Stimulated activated CD4-positive, alpha-beta T cell treated with anti-CD3 and anti-CD28 coated beads, Interleukin-1b, Interleukin-23, amount 100 ng/mL, for 48 hours (primary cell): ENCODE measurements around the gene PRKCB.

ENCODE experiments used
- DNase-seq: peaks from one replicate; pipeline ENCODE4 v3.0.0-alpha.2; 2020

PRKCB gene

DNA sequence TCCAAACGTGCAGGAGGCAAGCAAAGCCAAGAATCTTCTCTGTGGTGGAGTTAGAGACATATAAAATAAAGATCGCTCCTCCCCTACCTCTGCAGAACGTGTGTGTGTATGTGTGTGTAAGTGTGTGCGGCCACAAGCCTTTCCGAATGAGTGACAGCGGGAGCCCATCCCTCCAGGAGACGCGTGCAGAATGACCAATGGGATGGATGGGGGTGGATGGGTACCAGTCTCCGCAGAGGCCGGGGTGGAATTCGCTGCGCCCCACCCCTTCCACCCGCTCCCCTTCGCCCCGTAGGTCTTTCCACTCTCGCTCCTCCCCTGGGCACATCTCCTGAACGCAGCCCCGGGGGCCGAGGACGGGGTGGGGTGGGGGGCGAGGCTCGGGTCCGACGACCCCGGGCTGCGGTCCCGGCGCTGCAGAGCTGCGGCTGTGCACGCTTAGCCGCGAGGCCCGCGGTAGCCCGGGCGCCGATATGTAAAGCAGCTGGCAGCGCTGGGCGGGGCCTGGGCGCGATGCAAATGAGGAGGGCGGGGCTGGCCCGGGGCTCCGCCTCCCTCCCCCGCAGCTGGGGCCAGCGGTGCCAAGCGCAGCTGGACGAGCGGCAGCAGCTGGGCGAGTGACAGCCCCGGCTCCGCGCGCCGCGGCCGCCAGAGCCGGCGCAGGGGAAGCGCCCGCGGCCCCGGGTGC, at the start of gene PRKCB:
PRKCB (plus strand) TSS at position 594 of the 688 bp plus-strand sequence.
- DNase-seq = peak; percentile 88

DNA sequence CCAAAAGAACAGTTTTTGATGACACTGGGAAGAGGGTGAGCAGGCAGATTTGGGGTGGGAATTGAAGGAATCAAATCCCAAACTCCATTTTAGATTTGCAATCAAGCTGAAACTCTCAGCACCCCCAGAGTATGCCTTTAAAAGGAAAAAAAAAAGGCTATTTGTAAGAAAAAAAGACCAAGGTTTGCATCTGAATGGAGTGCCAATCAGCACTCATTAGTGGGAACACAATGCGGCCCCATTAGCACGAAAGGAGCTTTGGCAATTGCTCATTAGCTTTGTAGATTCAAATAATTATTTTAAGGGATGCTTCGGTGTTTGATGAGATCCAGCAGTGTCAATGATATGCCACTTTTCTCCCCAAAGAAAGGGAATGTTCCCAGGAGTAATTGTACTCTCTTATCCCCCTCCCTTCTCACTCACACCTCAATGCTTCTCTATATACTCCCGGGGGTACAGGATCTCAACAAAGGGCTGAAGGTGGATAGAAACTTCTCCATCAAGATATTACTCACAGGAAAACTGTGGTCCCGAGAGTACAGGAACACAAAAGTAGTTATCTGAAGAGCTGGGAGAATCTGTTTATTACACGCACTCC, 48.7 kb upstream of the PRKCB start:
- no peak for DNase-seq

DNA sequence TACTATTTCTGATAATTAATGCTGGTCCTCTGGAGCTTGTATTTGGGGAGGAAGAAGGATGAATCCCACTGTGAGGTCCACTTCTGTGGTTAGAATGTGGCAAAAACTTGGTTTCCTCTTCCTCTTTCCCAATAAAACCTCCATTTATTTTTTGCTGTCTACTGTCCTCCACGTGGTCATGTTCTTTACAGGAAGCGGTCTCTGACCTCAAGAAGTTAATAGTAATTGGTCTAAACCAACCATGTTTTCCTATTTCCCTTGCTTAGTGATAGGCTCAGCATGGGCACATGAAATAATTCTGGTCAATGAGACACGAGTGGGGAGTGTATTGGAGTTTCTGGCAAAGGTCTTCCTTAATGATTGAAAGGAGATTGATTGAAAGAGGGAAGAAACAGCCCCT, 47.1 kb upstream of the PRKCB start:
- no peak for DNase-seq

DNA sequence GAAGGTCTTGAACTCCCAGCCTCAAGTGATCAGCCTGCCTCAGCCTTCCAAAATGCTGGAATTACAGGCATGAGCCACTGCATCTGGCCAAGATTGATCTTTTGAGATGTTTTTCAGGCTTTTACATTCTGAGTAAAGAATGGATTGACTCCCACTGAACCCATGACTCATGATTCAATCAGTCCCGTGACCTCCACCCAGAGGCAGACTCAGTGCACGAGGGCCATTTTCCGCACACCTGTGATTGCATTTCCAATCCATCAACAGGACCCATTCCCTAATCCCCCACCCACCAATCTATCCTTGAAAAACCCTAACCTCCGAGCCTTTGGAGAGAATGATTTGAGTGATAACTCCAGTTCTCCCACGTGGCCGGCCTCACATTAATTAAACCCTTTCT, 40.4 kb upstream of the PRKCB start:
- DNase-seq = no peak

DNA sequence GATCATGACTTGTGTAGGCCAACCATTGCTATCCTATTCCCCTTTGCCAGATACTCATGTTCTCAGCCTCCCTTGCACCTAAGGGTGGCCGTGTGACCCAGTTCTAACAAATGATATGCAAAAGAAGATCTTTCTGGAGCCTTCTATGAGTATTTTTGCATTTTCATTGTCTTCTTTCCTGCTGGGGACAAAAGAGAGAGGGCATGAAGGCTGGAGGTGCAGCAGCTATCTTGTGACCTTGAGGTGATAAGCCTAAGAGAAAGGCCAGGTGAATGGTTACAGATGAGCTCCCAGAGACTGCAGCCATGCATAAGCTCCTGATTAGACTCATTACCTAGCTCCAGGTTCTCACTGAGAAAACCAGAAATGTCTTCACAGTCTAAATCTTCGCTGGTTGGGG, 38.8 kb upstream of the PRKCB start:
- no peak for DNase-seq

DNA sequence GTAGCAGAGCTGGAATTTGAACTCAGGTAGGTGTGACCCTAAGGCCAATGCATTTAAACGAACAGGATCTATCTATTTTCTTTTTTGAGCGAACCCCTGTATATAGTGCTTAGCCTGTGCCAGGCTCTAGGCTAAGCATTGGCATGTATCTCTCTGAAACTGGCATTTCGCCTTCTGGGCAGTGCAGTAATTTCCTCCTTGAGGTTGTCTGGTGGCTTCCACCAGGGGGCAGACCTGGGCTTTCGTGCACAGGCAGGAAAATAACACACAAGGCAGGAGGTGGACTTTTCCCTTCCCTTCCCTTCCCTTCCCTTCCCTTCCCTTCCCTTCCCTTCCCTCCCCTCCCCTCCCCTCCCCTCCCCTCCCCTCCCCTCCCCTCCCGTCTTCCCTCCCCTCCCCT, 34.4 kb upstream of the PRKCB start:
- DNase-seq = peak; percentile 70

DNA sequence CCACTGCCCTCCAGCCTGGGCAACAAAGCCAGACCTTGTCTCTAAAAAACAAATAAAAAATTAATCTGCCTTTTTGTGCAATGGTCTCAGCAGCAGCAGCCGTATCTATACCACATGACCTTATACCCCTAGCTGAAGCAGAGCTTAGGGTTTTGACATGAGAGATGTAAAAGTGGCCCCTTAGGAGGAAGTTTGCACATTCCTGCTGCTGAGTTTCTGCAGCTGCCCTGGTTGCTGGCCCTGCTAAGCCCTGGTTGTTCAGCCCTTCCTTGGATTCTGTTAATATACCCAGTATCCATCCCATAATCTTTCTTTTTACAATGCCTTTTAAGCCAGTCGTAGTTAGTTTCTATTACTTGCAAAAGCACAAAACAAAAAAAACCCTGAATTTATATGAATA, 33.0 kb upstream of the PRKCB start:
- DNase-seq = no peak

DNA sequence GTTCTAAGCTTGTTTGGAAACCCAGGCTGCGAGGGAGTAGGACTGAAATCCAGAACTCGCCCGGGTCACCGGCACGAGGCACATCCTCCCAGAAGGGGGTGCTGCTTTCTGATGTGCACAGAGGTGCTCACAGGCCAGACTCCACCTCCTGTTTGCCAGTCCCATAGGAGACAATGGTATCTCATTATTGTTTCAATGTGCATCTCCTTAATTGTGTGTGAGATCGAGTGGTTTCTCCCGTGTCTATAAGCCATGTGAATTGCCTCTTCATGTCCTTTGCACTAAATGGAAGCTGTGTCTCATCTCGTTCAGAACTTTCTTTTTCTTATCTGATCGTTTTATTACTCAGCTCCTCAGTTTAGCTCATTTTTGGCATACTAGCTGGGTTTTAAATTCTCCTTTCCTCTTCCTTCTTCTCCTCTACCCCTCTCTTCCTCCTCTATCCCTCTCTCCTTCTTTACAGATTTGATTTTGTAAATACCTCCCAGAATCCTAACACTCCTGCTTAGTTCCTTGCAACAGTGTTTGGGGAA, 32.1 kb upstream of the PRKCB start:
- peak; percentile 65 for DNase-seq

DNA sequence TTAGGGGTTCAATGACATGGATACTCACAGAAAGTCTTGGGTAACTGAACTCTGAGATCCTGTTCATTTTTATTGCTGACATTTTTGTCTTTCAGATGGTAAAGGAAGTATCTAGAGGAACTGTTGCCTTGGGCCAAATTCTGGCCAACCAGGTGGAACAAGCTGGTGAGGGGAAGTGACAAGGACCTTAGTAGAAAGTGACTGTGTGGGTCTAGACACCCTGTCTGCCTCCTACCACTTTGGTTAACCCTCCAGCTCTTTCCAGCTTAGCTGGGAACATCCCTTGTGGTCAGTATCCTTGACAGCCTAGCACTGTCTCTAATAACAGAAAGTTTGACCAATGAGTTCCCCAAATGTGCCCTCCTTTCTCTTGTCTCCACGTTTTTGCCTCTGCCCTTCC, 28.8 kb upstream of the PRKCB start:
- DNase-seq = no peak

DNA sequence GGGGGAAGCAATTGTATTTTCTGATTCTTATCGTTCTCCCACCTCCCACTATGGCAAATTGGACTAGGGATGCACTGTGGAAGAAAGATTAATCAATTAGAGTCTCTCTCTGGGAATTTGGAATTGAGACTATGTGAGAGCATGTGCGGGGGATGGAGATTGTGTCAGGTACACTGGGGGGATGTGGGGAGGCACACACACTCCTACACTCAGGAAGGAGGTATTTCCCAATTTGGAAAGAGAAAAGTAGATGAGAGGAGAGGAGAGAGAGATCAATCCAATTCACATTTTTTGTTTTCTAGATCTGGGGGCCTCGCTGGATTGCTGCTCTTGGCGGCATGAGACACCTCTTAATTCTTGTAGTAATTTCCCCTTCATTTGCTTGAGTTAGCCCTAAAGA, 14.3 kb upstream of the PRKCB start:
- no peak for DNase-seq

DNA sequence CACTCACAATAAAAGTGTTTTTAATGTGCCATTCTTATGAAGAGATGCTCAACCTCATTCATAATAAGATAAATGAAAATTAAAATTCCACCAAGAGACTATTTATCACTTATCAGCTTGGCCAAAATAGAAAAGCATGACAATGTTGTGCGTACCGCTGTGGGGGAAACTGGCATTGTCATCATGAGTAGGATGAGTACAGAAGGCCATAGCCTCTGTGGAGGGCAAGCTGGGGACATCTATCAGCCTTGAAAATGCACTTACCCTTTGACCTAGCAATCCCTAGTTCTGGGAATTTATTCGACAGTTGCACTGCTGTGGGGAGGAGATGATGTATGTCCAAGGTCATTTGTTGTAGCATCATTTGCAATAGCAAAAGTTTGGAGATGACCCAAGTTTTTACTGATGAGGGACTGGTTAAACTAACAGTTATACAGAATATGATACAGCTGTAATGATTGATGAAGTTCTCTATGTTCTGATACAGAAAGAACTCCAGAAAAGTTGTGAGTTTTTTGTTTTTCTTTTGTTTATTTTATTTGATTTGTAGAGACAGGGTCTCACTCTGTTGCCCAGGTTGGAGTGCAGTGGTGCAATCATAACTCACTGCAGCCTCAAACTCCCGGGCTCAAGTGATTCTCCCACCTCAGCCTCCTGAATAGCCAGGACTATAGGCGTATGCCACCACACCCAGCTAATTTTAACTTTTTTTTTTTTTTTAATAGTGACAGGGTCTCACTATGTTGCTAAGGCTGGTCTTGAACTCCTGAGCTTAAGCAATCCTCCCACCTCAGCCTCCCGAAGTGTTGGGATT, 13.7 kb upstream of the PRKCB start:
- DNase-seq = no peak

DNA sequence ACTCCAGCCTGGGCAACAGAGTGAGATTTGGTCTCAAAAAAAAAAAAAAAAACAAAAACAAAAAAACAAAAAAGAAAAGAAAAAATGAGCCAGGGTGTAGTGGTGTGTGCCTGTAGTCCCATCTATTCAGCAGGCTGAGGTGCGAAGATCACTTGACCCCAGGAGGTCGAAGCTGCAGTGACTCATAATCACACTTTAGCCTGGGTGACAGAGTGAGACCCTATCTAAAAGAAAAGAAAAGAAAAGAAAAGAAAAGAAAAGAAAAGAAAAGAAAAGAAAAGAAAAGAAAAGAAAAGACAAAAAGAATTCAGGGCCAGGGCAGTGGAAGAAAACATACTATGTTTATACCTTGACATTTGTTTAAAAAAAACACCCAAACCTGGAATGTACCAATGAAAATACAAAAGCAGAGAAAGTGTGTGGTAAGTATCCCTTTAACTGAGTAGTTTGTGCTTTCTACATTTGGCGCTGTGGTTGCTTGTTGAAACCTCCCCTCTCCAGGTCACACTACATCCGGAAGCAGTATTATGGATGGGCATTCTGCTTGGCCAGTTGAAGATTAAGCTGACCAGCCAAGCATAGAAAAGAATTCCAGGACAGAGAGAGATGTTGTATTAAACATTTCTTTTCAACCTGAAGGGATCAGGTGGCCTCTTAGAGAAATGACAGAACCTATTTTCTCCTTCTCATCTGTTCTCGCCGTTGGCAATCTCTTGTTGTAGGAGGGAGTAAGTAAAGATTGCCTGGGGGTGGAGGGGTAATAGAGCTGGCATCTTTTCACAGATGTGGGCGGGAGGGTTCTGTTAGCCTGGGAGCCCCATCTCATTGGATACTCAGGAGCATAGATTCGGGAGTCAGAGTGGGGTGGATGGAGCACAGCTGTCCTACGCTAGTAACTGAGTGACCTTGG, 12.1 kb upstream of the PRKCB start:
- no peak for DNase-seq

DNA sequence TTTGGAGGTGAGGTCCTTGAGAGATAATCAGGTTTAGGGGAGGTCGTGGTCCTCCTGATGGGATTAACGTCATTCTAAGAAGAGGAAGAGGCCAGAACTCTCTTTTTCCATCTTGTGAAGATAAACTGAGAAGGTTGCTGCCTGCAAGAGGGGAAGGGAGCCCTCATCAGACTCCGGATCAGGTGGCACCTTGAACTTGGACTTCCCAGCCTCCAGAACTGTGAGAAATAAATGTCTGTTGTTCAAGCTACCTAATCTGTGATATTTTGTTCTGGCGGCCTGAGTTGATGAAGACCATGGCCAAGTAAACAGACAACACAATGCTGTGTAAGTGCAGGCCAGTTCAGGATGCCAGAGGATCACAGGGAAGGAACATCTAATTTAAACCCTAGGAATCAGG, 10.9 kb upstream of the PRKCB start:
- DNase-seq = no peak

DNA sequence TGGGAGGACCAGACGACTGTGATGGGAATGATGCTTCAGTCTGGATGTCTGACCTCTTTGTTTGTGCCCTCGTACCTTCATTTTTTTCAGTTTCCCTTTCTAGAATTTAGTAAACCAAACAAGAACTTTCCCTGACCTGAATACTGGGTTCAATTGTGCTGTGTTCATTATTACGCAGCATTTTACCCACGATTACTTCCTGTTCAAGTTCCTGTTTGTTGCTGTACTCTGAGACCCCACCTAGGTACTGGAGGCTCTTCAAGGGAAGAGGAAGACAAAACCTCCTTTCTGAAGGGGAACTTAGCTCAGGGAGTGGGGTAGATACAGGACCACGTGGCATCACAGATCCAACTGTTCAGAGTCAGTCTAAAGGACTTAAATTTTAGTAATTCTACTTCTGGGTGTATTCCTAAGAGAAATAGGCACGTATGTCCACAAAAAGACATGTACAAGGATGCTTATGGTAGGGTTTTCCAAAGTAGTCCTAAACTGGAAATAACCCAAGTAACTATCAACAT, 9.2 kb upstream of the PRKCB start:
- no peak for DNase-seq

DNA sequence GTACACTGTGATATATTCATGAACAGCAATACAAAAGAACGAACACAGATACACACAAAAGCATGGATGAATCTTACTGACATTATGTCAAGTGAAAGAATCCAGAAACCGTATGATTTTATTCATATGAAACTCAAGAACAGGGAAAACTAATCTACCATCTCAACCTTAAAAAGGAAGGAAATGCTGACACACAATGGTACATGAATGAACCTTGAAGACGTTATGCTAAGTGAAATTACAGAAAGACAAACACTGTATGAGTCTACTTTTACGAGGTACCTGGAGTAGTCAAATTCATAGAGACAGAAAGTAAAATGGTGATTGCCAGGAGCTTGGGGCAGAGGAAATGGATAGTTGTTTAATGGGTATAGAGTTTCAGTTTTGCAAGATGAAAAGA, 8.7 kb upstream of the PRKCB start:
- DNase-seq = no peak

DNA sequence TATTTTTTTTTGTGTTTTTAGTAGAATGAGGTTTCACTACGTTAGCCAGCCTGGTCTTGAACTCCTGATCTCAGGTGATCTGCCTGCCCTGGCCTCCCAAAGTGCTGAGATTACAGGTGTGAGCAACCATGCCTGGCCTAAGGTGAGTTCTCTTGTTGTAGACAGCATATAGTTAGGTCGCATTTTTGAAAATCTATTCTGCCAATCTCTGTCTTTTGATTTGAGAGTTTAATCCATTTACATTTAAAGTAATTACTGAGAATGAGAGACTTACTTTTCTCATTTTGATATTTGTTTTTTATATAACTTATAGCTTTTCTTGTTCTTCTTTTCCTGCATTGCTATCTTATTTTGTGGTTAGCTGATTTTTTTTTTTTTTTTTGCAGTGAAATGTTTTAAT, 6.3 kb upstream of the PRKCB start:
- DNase-seq = no peak

DNA sequence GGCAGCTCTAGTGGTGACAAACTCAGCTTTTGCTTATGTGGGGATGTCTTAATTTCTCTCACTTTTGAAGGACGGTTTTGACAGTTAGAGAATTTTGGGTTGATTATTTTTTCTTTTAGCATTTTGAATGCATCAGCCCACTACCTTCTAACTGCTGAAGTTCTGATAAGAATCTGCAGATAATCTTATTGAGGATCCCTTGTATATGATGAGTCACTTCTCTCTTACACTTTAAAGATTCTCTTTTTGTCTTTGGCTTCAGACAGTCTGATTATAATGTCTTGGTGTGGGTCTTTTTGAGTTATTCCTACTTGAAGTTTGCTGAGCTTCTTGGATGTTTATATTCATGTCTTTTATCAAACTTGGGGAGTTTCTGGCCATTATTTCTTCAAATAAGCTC, 5.5 kb upstream of the PRKCB start:
- no peak for DNase-seq

DNA sequence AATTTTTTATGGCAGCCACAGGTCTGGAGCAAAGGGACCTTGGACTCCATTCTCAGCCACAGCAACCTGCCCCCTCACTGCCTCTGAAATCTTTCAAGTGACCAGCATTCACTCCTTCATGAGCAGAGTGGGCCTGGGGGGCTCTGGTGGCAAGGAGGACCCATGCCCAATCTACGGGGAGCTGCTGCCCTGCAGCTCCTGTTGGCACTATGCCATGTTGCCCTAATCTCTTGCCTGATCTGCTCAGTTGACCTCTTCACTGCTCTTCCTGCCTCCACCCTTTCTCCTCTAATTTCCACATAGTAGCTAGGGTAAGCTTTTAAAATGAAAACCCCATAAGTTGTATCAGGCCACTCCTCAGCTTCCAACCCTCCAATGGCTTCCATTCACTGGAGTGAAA, 2.9 kb upstream of the PRKCB start:
- DNase-seq = no peak

DNA sequence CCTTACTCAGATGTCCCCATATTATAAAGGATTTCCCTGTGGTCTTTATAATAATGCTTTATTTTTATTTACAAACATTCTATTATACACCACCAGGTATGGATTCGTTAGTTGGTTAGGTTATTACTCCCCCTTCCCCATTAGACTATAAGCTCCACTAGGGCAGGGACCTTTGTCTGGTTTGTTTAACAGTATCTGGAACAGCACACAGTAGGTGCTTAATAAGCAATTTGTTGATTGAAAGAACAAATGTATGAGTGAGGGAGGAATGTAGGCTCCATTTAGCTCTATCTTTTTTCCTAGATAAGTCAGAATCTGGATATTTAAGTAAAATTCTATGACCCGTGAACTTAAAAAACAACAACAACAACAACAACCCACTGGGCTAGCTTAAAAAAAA, 2.3 kb upstream of the PRKCB start:
- DNase-seq = no peak

DNA sequence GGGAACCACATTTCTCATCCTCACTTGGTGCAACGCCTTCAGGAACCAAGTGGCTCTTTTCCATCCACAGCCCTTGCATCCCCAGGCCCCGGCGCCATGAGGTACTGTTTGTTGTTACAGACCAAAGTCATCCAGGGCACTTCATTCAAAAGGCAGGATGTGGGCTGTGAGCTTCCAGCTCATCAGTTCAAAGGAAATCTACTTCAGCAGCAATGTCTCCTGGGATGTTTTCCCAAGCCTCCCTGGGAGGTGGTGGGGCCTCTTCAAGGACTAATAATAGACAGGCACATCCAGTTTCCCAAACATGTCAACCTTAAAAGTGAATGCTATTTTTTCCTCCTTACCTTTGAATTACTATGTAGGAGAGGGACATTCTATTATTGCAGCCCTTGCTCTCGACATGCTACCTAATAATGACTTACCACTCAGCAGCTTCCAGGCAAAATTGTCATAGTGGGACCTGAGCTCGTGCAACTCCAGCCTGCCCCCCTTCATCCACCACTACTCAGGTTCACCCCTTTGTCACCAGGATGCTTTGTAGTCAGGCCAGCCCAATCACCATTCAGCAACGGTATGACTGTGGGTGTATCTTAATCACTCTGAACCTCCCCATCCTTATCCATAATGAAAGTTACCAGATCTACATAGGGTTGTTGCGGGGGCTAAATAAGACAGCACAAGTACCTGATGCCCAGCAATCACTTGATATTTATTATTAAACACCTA, 1.7 kb upstream of the PRKCB start:
- DNase-seq = peak; percentile 57

DNA sequence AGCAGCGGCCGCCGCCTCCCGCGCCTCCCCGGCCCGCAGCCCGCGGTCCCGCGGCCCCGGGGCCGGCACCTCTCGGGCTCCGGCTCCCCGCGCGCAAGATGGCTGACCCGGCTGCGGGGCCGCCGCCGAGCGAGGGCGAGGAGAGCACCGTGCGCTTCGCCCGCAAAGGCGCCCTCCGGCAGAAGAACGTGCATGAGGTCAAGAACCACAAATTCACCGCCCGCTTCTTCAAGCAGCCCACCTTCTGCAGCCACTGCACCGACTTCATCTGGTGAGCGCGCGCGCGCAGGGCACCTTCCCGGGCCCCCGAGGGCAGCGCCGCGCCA, 258 bp downstream of the PRKCB start:
- peak; percentile 18 for DNase-seq
